Hindlimb muscle (tissue), 1 donor: ENCODE results near the gene IGFL4. TPM values are rescaled to one million over a fixed set of nuclear protein-coding genes. Genes with fewer than 3 reads are reported as not detected.

Experiments
- polyA plus RNA-seq: library from polyadenylated mRNA; unstranded; fragments of 120-200 nt; gene quantifications from one replicate; pipeline ENCODE4 v1.2.1, GENCODE V29; 2013; ENCODE audit not compliant: insufficient read length

The IGFL4 gene
- polyA plus RNA-seq, 1 donor, result 5.7 TPM

Other genes starting within 250 kb of the IGFL4 start
- 57.6 TPM for gene DMWD, start 248.2 kb downstream of the IGFL4 start, polyA plus RNA-seq
- not detected for gene RSPH6A, start 225.7 kb downstream of the IGFL4 start, polyA plus RNA-seq
- gene SYMPK, start 177.9 kb downstream of the IGFL4 start, polyA plus RNA-seq, result 40.3 TPM
- not detected for gene FOXA3, start 176.7 kb downstream of the IGFL4 start, polyA plus RNA-seq
- 20.8 TPM for gene IRF2BP1, start 154.9 kb downstream of the IGFL4 start, polyA plus RNA-seq
- gene MYPOP, start 138.4 kb downstream of the IGFL4 start, polyA plus RNA-seq, result 4.8 TPM
- not detected for gene NANOS2, start 126.2 kb downstream of the IGFL4 start, polyA plus RNA-seq
- 5.0 TPM for gene NOVA2, start 67.1 kb downstream of the IGFL4 start, polyA plus RNA-seq
- 9.0 TPM for gene CCDC61, start 45.5 kb downstream of the IGFL4 start, polyA plus RNA-seq
- 0.83 TPM for gene PGLYRP1, start 17.9 kb downstream of the IGFL4 start, polyA plus RNA-seq
- not detected for gene IGFL3, start 83.7 kb upstream of the IGFL4 start, polyA plus RNA-seq
- gene IGFL2, start 107.2 kb upstream of the IGFL4 start, polyA plus RNA-seq, result 0.44 TPM
- not detected for gene IGFL1, start 188.7 kb upstream of the IGFL4 start, polyA plus RNA-seq